ENCODE results near the gene SND1.

Gene SND1

GRCh38 chr7:128000854-128001265 lies 348.9 kb downstream of the SND1 start:
- Histone ChIP-seq H3K4me3 (ENCODE audit: low read depth, low read length) (no peak overlapping the region), H3K27ac (no peak overlapping the region), H3K36me3 (replicated peaks) (peaks cover 16% of the 10 kb centered on the region), H3K27me3 (replicated peaks) (no peaks in the 10 kb centered on the region)
- TF ChIP-seq, protein P1, sequence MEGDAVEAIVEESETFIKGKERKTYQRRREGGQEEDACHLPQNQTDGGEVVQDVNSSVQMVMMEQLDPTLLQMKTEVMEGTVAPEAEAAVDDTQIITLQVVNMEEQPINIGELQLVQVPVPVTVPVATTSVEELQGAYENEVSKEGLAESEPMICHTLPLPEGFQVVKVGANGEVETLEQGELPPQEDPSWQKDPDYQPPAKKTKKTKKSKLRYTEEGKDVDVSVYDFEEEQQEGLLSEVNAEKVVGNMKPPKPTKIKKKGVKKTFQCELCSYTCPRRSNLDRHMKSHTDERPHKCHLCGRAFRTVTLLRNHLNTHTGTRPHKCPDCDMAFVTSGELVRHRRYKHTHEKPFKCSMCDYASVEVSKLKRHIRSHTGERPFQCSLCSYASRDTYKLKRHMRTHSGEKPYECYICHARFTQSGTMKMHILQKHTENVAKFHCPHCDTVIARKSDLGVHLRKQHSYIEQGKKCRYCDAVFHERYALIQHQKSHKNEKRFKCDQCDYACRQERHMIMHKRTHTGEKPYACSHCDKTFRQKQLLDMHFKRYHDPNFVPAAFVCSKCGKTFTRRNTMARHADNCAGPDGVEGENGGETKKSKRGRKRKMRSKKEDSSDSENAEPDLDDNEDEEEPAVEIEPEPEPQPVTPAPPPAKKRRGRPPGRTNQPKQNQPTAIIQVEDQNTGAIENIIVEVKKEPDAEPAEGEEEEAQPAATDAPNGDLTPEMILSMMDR (IDR thresholded peaks at IDR 0.05; ENCODE audit: low read depth, low read length, missing control alignments), result no peak
- DNase-seq, result no peak
- in situ Hi-C loops (cut with HindIII; ENCODE audit: low pct_ligation_motif_present, low sequenced_read_pairs), result no loop called here

GRCh38 chr7:128003167-128003566 lies 351.2 kb downstream of the SND1 start:
- H3K4me3 ChIP-seq (ENCODE audit: low read depth, low read length), result no peak overlapping the region
- H3K27ac ChIP-seq, result no peak overlapping the region
- H3K27me3 ChIP-seq (replicated peaks), result no peaks in the 10 kb centered on the region
- no peak for DNase-seq
- H3K36me3 ChIP-seq (replicated peaks), result peaks cover 16% of the 10 kb centered on the region
- in situ Hi-C loops (cut with HindIII; ENCODE audit: low pct_ligation_motif_present, low sequenced_read_pairs), result no loop called here
- TF ChIP-seq, protein P1 (IDR thresholded peaks at IDR 0.05; ENCODE audit: low read depth, low read length, missing control alignments), result no peak

GRCh38 chr7:128003787-128004186 lies 351.8 kb downstream of the SND1 start:
- H3K27ac ChIP-seq, result no peak overlapping the region
- TF ChIP-seq, protein P1 (IDR thresholded peaks at IDR 0.05; ENCODE audit: low read depth, low read length, missing control alignments), result no peak
- H3K4me3 ChIP-seq (ENCODE audit: low read depth, low read length), result no peak overlapping the region
- in situ Hi-C loops (cut with HindIII; ENCODE audit: low pct_ligation_motif_present, low sequenced_read_pairs), result no loop called here
- DNase-seq, result no peak
- H3K36me3 ChIP-seq (replicated peaks), result peaks cover 13% of the 10 kb centered on the region
- no peaks in the 10 kb centered on the region for H3K27me3 ChIP-seq (replicated peaks)

- H3K4me3 ChIP-seq (ENCODE audit: low read depth, low read length), result no peak overlapping the region
- in situ Hi-C loops (cut with HindIII; ENCODE audit: low pct_ligation_motif_present, low sequenced_read_pairs), result no loop called here
- DNase-seq, result no peak
- TF ChIP-seq, protein P1 (IDR thresholded peaks at IDR 0.05; ENCODE audit: low read depth, low read length, missing control alignments), result no peak
- no peaks in the 10 kb centered on the region for H3K27me3 ChIP-seq (replicated peaks)
- H3K27ac ChIP-seq, result no peak overlapping the region
- peaks cover 13% of the 10 kb centered on the region for H3K36me3 ChIP-seq (replicated peaks)
Measured at GRCh38 chr7:128004623-128005022, 352.6 kb downstream of the SND1 start.

- Histone ChIP-seq H3K36me3 (replicated peaks) (peaks cover 13% of the 10 kb centered on the region), H3K27me3 (replicated peaks) (no peaks in the 10 kb centered on the region), H3K27ac (no peak overlapping the region), H3K4me3 (ENCODE audit: low read depth, low read length) (no peak overlapping the region)
- TF ChIP-seq, protein P1 (IDR thresholded peaks at IDR 0.05; ENCODE audit: low read depth, low read length, missing control alignments), result no peak
- DNase-seq, result no peak
- in situ Hi-C loops (cut with HindIII; ENCODE audit: low pct_ligation_motif_present, low sequenced_read_pairs), result no loop called here
Measured at GRCh38 chr7:128005117-128005516, 353.1 kb downstream of the SND1 start.

DNA sequence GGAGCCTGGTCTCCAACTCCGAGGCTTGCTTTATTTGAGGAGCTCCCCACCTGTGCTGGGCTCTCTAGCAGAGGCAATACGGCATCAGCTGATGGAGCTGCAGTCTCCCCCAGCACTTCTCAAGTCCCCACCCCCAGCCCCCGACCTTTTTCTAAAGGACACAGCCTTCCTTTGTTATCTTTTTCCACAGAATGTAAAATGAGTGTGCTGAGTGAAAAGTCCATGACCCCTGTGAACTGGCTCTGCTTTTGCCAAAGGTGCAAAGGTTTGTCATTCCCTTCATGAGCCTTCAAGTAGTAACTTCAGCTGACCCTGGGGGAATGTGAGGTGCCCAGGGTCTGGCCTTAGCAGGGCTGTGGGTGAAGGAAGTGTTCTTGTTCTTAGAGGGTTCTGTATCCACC lies 353.8 kb downstream of the SND1 start:
- in situ Hi-C loops (cut with HindIII; ENCODE audit: low pct_ligation_motif_present, low sequenced_read_pairs), result no loop called here
- Histone ChIP-seq H3K4me3 (ENCODE audit: low read depth, low read length) (no peak overlapping the region), H3K36me3 (replicated peaks) (peaks cover 7% of the 10 kb centered on the region), H3K27ac (no peak overlapping the region), H3K27me3 (replicated peaks) (no peaks in the 10 kb centered on the region)
- TF ChIP-seq, protein P1 (IDR thresholded peaks at IDR 0.05; ENCODE audit: low read depth, low read length, missing control alignments), result no peak
- DNase-seq, result no peak
